Duodenal mucosa (tissue), 2 donors: ENCODE results near the gene NGB.

ENCODE experiments used
- H3K27ac ChIP-seq: one replicate; pipeline ENCODE4 v1.7.0; 2013; ENCODE audit warnings: low read depth, low read length
- H3K27me3 ChIP-seq, 2 donors: one replicate each; pipeline ENCODE4 v1.7.0; 2013; ENCODE audit warnings: low read length in 2 of 2, control low read depth in 1 of 2; ENCODE audit not compliant: insufficient read depth in 2 of 2, control insufficient read depth in 1 of 2
- H3K36me3 ChIP-seq, 2 donors: one replicate each; pipeline ENCODE4 v1.7.0; 2013; ENCODE audit warnings: low read length in 2 of 2, control low read depth in 1 of 2; ENCODE audit not compliant: insufficient read depth in 2 of 2, control insufficient read depth in 1 of 2
- H3K4me1 ChIP-seq, 2 donors: one replicate each; pipeline ENCODE4 v1.7.0; 2013; ENCODE audit warnings: low read length in 2 of 2, control low read depth in 1 of 2; ENCODE audit not compliant: insufficient read depth in 2 of 2, control insufficient read depth in 1 of 2
- H3K4me3 ChIP-seq, 2 donors: one replicate each; pipeline ENCODE4 v1.7.0; 2013; ENCODE audit warnings: low read length in 2 of 2, low read depth in 1 of 2
- H3K9ac ChIP-seq, 2 donors: one replicate each; pipeline ENCODE4 v1.7.0; 2013; ENCODE audit warnings: low read length in 2 of 2, low read depth in 1 of 2
- H3K9me3 ChIP-seq, 2 donors: one replicate each; pipeline ENCODE4 v1.7.0; 2013; ENCODE audit warnings: low read length in 2 of 2, control low read depth in 1 of 2; ENCODE audit not compliant: control insufficient read depth in 1 of 2

The NGB gene

GRCh38 chr14:77278461-77279230, 7.6 kb upstream of the NGB start:
- Histone ChIP-seq H3K9me3 (no peaks in the 10 kb centered on the region), H3K4me1 (no peaks in the 10 kb centered on the region), H3K36me3 (peaks cover 16 to 35% of the 10 kb centered on the region in 2 donors), H3K4me3 (no peak overlapping the region), H3K27ac (no peak overlapping the region), H3K9ac (no peak overlapping the region), H3K27me3 (no peaks in the 10 kb centered on the region)

GRCh38 chr14:77276959-77277358, 6.0 kb upstream of the NGB start:
- H3K27ac ChIP-seq: no peak overlapping the region
- H3K9me3 ChIP-seq: no peaks in the 10 kb centered on the region
- H3K9ac ChIP-seq: no peak overlapping the region
- no peak overlapping the region for H3K4me3 ChIP-seq
- no peaks in the 10 kb centered on the region for H3K27me3 ChIP-seq
- H3K4me1 ChIP-seq: no peaks in the 10 kb centered on the region
- peaks cover 11 to 26% of the 10 kb centered on the region in 2 donors for H3K36me3 ChIP-seq

- Histone ChIP-seq H3K9me3 (no peaks in the 10 kb centered on the region), H3K27ac (no peak overlapping the region), H3K36me3 (peaks cover 11 to 26% of the 10 kb centered on the region in 2 donors), H3K4me1 (no peaks in the 10 kb centered on the region), H3K9ac (no peak overlapping the region), H3K27me3 (peaks cover under 1 to 2% of the 10 kb centered on the region in 2 donors), H3K4me3 (no peak overlapping the region)
Observed at GRCh38 chr14:77276295-77276935, 5.4 kb upstream of the NGB start.

- no peaks in the 10 kb centered on the region for H3K4me1 ChIP-seq
- peaks cover 11 to 26% of the 10 kb centered on the region in 2 donors for H3K36me3 ChIP-seq
- no peak overlapping the region for H3K9ac ChIP-seq
- H3K4me3 ChIP-seq: no peak overlapping the region
- no peak overlapping the region for H3K27ac ChIP-seq
- H3K27me3 ChIP-seq: peaks cover 4 to 5% of the 10 kb centered on the region in 2 donors
- no peaks in the 10 kb centered on the region for H3K9me3 ChIP-seq
Observed at GRCh38 chr14:77275601-77276017, 4.6 kb upstream of the NGB start.

- Histone ChIP-seq H3K4me1 (no peaks in the 10 kb centered on the region), H3K9me3 (no peaks in the 10 kb centered on the region), H3K27ac (no peak overlapping the region), H3K9ac (no peak overlapping the region), H3K36me3 (peaks cover 9 to 22% of the 10 kb centered on the region in 2 donors), H3K4me3 (no peak overlapping the region), H3K27me3 (peaks cover 4 to 5% of the 10 kb centered on the region in 2 donors)
Observed at GRCh38 chr14:77275041-77275580, 4.1 kb upstream of the NGB start.

- Histone ChIP-seq H3K27me3 (peaks cover 9 to 10% of the 10 kb centered on the region in 2 donors), H3K9me3 (no peaks in the 10 kb centered on the region), H3K9ac (no peak overlapping the region), H3K36me3 (peaks cover 5 to 10% of the 10 kb centered on the region in 2 donors), H3K4me3 (no peak overlapping the region), H3K4me1 (no peaks in the 10 kb centered on the region), H3K27ac (no peak overlapping the region)
Observed at GRCh38 chr14:77273796-77274195, 2.8 kb upstream of the NGB start.

- Histone ChIP-seq H3K4me1 (no peaks in the 10 kb centered on the region), H3K36me3 (no peaks in the 10 kb centered on the region), H3K27ac (no peak overlapping the region), H3K27me3 (peaks cover 14% of the 10 kb centered on the region in 2 donors), H3K4me3 (no peak overlapping the region), H3K9me3 (no peaks in the 10 kb centered on the region), H3K9ac (no peak overlapping the region)
Observed at GRCh38 chr14:77272261-77272660, 1.3 kb upstream of the NGB start.

- Histone ChIP-seq H3K9ac (no peak overlapping the region), H3K27ac (no peak overlapping the region), H3K36me3 (no peaks in the 10 kb centered on the region), H3K9me3 (no peaks in the 10 kb centered on the region), H3K4me3 (no peak overlapping the region), H3K27me3 (peaks cover 14% of the 10 kb centered on the region in 2 donors), H3K4me1 (no peaks in the 10 kb centered on the region)
Observed at GRCh38 chr14:77270361-77271112, 469 bp downstream of the NGB start.

- Histone ChIP-seq H3K9ac (no peak overlapping the region), H3K27ac (no peak overlapping the region)
Observed at GRCh38 chr14:77268989-77269600, 1.9 kb downstream of the NGB start.

More at GRCh38 chr14:77268989-77269600, 1.9 kb downstream of the NGB start:
- H3K4me3 ChIP-seq: no peak overlapping the region
- peaks cover 14% of the 10 kb centered on the region in 2 donors for H3K27me3 ChIP-seq
- no peaks in the 10 kb centered on the region for H3K9me3 ChIP-seq
- no peaks in the 10 kb centered on the region for H3K36me3 ChIP-seq
- H3K4me1 ChIP-seq: no peaks in the 10 kb centered on the region
